SK-N-SH (cell line): ENCODE data around the gene PRKCH.

ENCODE experiments used
- CHD2 ChIP-seq: fragments of 150-350 bp; IDR thresholded peaks from 2 replicates; pipeline ENCODE4 v1.6.1; 2018; ENCODE audit warnings: low read length; ENCODE audit not compliant: partially characterized antibody
- CTCF ChIP-seq: fragments of 200-600 bp; sonication (generic); IDR thresholded peaks from 2 replicates; pipeline ENCODE4 v1.6.1; 2017; ENCODE audit warnings: antibody characterized with exemption, mild to moderate bottlenecking, moderate library complexity
- EP300 ChIP-seq, 2 experiments: IDR thresholded peaks; 2 replicates each; pipeline versions ENCODE4 v1.4.0 to v1.6.1; 2012; ENCODE audit warnings: borderline replicate concordance in 1 of 2, low read depth in 1 of 2, low read length in 1 of 2
- EZH2phosphoT487 ChIP-seq: fragments of 200-600 bp; sonication (generic); IDR thresholded peaks from 2 replicates; pipeline ENCODE4 v1.6.1; 2017; ENCODE audit warnings: low read depth, mixed run types, mild to moderate bottlenecking, antibody characterized with exemption, moderate library complexity, borderline replicate concordance
- FOXM1 ChIP-seq: IDR thresholded peaks from 2 replicates; pipeline ENCODE4 v1.4.0; 2012; ENCODE audit warnings: low read depth, mild to moderate bottlenecking
- GATA2 ChIP-seq: sonication (generic); formaldehyde crosslinking; IDR thresholded peaks from 2 replicates; pipeline ENCODE4 v1.5.0; 2020; ENCODE audit warnings: mild to moderate bottlenecking, missing genetic modification reagents
- MAX ChIP-seq: IDR thresholded peaks from 2 replicates; pipeline ENCODE4 v1.4.0; 2012; ENCODE audit warnings: low read depth
- POLR2AphosphoS5 ChIP-seq: IDR thresholded peaks from 2 replicates; pipeline ENCODE4 v1.6.1; 2012; ENCODE audit warnings: low read depth, low read length
- SIN3A ChIP-seq: IDR thresholded peaks from 2 replicates; pipeline ENCODE4 v1.6.1; 2012; ENCODE audit warnings: low read depth, mild to moderate bottlenecking, low read length, moderate library complexity, borderline replicate concordance
- TAF1 ChIP-seq: IDR thresholded peaks from 2 replicates; pipeline ENCODE4 v1.6.1; 2012; ENCODE audit warnings: low read depth, mild to moderate bottlenecking, low read length, moderate library complexity, borderline replicate concordance
- USF1 ChIP-seq: IDR thresholded peaks from 2 replicates; pipeline ENCODE4 v1.4.0; 2012; ENCODE audit warnings: low read depth, borderline replicate concordance
- USF2 ChIP-seq: fragments of 150-350 bp; IDR thresholded peaks from 2 replicates; pipeline ENCODE4 v1.6.1; 2017; ENCODE audit warnings: antibody characterized with exemption, low read length, low read depth, borderline replicate concordance
- YY1 ChIP-seq: IDR thresholded peaks from 2 replicates; pipeline ENCODE4 v1.4.0; 2012; ENCODE audit warnings: low read depth, mild to moderate bottlenecking

- TF ChIP-seq MAX (no peak), POLR2AphosphoS5 (no peak), CTCF (no peak), GATA2 (CRISPR knock-in tag) (no peak), EP300 (IDR thresholded peaks at IDR 0.05; ENCODE audit: borderline replicate concordance in 1 of 2, low read depth in 1 of 2, low read length in 1 of 2) (no peak), EZH2phosphoT487 (no peak), USF1 (no peak), CHD2 (no peak), SIN3A (no peak), TAF1 (no peak), FOXM1 (no peak), USF2 (no peak), YY1 (no peak)
Measured at GRCh38 chr14:61332658-61333029, 11.3 kb downstream of the PRKCH start.
